Activated CD4-positive, CD25-positive, alpha-beta regulatory T cell (primary cell): ENCODE data around the gene B3GNT4.
"Not testable (repeated sequence)": the region's sequence is repeated elsewhere in the genome, so short reads cannot be mapped to it uniquely, and the experiment has no call there.

Source experiments
- DNase-seq, 4 experiments: peaks; one replicate each; lab custom pipeline; 2025; lab: John Stamatoyannopoulos, UW

The B3GNT4 gene

DNA sequence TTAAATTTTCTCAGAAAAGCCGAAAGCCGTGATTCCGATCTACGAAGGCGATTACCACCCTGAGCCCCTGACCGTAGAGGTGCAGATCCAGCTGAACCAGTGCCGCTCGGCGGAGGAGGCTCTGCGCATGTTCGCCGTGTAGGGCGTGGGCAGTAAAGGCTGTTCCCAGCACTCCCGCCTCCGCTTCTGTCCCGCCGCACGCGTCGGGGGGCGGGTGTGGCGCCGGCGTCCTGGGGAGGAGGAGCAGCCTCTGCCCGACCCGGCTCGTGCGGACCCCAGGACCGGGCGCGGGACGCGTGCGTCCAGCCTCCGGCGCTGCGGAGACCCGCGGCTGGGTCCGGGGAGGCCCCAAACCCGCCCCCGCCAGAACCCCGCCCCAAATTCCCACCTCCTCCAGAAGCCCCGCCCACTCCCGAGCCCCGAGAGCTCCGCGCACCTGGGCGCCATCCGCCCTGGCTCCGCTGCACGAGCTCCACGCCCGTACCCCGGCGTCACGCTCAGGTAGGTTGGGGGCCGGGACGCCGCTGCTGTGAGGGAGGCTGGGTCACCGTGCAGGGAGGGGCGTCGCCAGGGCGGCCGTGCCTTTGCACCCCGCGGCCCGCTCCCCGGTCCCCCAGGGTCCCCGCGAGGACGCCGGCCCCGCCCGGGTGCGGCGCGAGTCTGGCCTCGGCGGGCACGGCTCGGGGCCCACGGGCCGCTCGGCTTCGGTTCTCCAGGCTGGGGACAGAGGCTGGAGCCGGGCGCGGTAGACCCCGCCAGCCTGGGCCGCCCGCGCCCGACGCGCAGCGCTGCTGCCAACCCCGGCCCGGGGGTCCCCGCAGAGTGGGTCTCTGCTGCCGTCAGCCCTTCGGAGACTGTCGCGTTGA, at the start of gene B3GNT4:
Gene B3GNT4 (plus strand): TSS at position 409 of the 866 bp plus-strand sequence. CDS start 910 bp downstream, outside the sequence.
- DNase-seq = peak in 3 of 4 experiments; percentile 27 to 39 (median 39)

DNA sequence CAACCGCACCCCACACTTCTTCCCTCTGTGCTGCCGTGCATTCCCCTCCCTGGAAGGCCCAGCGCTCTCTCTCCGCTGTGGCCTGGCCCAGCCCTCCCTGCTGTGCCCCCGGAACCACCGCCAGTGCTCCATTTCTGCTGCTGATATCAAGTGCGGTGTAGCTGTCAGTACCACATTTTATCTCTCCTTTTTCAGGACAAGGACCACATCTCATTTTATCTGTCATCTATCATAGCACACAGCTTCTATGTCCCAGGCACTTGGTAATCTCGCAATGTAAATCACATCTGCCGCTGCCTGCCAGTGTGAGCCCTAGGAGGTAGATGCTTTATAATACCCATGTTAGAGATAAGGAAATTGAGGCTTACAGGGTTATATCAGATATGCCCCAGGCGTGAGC, 47.8 kb upstream of the B3GNT4 start:
- DNase-seq = no peak

DNA sequence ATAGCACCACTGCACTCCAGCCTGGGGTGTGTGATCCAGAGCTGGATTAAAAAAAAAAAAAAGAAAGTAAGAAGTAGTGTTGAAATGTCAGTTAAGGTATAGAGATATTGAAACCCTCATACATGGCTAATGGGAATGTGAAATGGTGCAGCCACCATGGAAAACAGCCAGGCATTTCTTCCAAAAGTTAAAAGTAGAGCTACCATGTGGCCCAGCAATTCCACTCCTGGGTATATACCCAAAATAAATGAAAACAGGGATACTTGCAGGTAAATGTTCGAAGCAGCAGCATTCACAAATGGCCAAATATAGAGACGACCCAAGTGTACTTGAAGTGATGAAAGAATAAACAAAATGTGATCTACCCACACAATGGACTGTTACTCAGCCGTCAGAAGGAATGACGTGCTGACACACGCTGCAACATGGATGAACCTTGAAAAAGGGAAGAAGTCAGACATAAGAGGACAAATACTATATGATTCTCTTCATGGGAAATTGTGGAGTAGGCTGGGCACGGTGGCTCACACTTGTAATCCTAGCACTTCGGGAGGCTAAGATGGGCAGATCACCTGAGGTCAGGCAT, 44.7 kb upstream of the B3GNT4 start:
- DNase-seq = no peak

DNA sequence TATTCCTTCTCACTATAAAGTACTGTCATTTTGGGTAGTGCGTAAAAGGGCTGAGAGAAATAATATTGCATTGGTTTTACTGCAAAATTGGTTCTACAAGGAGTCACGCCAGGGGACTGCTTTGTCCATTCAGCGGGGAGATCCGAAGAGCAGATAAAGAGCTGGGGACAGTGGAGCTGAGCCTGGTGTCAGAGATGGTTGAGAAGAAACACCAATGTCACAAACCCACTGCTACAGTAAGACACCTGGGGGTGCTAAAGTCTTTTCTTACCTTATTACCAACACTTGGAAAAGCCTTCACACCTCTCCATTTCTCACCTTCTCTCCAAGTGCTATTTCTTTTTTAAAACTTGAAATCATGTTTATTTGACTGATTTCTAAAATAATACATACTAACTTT, 43.6 kb upstream of the B3GNT4 start:
- DNase-seq = no peak

DNA sequence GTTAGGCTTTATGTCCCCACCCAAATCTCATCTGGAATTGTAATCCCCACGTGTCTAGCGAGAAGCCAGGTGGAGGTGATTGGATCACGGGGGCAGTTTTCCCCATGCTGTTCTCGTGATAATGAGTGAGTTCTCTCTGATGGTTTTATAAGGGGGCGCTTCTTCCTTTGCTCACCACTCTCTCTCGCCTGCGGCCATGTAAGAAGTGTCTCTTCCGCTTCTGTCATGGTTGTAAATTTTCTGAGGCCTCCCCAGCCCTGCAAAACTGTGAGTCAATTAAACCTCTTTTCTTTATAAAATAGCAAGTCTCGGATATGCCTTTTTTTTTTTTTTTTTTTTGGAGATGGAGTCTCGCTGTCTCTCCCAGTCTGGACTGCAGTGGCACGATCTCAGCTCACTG, 42.7 kb upstream of the B3GNT4 start:
- no peak for DNase-seq

DNA sequence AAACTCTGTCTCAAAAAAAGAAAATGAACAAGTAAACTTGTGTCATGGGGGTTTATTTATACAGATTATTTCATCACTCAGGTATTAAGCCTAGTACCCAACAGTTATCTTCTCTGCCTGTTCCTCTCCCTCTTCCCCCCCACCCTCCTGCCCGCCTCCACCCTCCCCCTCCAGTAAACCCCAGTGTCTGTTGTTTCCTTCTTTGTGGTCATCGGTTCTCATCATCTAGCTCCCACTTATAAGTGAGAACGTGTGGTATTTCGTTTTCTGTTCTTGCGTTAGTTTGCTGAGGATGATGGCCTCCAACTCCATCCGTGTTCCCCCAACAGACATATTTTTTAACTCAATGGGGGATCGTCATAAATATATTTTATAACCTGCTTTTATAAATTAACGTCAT, 41.8 kb upstream of the B3GNT4 start:
- DNase-seq = no peak

DNA sequence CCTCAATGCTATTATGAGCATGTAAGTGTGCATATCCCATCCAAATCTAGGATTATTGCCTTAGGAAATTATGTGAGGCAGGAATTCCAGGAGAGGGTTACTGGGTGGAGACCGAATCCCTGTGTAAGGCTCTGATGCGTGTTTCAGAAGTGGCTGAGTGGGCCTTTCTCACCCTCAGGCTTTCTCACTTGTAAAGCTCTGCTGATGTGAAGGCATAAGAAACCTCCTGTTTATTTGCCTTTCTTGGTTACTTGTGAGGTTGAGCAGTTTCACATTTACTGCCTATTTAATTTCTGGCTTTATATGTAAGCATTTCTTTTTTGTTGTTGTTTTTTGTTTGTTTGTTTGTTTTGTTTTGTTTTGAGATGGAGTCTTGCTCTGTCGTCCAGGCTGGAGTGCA, 40.5 kb upstream of the B3GNT4 start:
- DNase-seq = no peak

DNA sequence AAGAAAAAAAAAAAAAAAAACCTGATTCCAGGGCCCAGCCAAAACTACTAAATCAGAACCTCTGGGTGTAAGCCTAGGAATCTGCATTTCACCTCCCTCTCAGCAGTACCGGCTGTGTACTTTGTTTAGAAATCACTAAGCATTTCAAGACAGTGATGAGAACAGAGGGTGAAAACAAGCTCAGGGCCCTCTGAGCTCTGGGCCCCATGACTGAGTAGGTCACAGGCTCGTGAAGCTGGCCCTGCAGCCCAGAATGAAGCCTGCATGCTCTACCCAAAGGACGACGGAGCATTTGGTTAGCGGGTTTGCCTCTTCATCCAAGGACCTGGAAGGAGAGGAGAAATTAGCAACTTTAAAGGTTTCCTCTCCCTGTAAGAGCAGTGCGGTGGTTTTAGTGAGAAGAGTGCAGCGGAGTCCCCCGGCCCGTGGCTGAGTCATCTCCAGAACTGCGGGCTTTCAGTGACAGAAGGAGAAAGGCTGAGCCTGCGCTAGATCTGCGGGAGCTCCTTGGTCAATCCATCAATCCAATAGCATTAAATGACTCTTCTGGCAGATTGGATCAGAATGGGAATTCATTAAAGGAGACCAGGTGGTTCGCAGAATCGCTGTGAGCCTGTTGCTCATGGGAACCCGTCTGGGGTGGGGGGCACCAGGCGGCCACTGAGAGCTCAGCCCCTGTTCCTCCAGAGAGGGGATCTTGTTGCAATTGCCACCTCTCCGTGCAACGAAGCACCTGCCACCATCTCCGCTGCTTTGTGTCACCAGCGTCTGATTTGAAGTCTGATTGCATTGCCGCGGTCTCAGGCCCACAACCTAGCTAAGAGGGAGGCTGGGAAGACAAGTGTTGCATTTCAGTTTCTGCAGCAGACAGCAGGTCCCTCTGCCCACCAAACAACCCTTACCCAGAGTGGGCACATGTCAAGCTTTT, 36.8 kb upstream of the B3GNT4 start:
- DNase-seq = no peak

DNA sequence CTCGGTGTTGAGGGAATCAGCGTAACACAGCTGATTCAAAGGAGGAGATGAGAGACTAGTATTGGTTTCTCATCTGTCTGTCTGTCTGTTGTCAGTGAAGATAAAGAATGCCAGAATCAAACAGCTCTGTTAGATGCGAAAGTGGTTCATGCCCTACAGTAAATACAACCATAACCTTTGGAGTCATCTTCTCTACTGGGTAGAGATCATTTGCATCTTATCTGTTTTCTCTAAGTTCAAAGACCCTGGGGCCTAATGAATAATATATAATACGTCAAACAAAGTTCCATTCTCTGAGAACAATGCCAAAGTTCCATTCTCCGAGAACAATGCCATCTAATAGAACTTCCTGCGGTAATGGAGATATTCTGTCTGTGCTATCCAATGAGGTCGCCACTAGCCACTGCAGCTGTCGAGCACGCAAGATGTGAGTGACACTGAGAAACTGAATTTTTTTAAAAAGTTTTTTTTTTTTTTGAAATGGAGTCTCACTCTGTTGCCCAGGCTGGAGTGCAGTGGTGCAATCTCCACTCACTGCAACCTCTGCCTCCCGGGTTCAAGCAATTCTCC, 36.1 kb upstream of the B3GNT4 start:
- DNase-seq = no peak

DNA sequence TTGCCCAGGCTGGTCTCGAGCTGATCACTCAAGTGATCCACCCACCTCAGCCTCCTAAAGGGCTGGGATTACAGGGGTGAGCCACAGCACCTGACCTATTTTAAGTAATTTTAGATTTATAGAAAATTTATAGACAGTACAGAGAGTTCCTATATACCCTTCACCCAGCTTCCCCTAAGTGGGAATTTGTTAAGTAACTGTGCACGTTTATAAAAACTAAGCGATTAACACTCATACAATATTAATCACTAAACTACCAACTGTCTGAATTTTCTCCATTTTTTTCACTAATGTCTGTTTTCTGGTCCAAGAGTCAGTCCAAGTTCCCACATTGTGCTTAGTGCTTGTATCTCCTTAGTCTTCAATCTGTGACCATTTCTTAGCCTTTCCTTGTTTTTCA, 35.0 kb upstream of the B3GNT4 start:
- no peak for DNase-seq

DNA sequence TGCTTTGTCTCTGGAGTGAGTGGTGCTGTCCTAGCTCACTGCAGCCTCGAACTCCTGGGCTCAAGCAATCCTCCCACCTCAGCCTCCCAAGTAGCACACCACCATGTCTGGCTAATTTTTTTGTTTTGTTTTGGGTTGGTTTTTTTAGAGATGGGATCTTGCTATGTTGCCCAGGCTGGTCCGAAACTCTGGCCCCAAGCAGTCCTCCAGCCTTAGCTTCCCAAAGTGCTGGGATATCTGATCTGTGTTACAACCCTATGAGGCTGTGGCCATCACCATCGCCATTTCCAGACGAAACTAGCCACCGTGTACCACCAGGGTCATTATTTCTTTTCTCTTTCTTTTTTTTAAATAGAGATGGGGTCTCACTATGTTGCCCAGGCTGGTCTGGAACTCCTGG, 32.1 kb upstream of the B3GNT4 start:
- no peak for DNase-seq

DNA sequence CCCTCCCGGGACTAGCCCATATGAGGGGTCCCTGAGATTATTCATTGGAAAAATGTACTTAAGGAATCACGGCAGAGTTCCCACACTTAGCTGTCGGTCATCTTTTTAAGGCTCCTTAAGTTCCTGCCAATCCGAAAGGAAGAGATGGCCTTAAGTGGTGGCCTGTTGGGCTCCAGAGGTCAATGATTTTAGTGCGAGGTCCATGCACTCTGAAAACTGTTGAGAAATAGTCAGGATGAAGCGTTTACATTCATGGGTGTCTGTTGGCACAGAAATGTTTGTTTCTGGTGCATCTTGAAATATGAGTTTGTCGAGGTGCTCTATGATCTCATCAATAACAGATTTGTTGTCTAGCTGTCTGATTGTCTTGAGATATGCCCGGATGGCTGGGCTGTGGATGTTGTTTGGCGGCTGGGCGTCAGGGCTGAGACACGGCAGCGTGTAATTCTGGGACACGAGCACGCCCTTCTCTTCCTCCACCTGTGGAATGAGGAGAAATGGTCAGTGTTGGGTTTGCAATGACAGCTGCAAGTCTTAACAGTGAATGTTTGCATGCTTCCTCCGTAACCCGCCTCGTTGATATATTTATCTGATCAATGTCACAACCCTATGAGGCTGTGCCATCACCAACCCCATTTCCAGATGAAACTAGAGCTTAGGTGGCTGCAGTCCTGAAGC, 31.1 kb upstream of the B3GNT4 start:
- DNase-seq = no peak

DNA sequence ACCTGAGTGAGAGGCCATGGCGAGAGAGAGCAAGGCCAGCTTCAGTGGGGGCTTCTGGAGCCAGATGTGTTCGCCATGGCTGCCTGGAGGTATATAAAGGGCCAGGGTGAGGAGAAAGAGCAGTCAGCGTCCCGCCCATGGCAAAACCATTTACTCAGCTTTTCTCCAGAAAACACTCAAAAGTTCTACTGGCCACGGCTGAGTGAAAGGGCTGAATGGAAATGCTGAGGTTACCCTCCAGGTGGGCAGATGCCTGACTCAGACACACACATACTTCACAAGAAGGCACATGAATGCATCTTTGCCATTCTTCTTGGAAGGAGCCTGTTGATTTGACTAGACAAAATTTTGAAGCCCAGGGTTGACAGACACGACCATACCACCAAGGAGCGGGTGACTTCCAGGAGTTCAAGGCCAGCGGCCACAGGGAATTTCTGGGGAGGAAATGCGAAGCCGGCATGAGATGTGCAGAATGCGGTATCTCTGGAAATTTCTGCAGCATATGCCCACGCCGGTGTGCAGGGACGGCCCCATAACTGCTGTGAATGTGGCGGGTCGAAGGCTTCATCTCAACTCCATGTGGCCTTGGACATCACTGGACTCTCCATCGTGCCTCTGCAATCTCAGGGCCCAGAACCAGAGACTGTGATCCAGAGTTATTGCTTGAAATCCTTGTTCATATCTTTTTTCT, 29.2 kb upstream of the B3GNT4 start, which contains the start of gene IL31:
Gene IL31 (minus strand): TSS at position 67 of the 691 bp plus-strand sequence. CDS start 49 bp downstream, at position 18.
- no peak for DNase-seq

DNA sequence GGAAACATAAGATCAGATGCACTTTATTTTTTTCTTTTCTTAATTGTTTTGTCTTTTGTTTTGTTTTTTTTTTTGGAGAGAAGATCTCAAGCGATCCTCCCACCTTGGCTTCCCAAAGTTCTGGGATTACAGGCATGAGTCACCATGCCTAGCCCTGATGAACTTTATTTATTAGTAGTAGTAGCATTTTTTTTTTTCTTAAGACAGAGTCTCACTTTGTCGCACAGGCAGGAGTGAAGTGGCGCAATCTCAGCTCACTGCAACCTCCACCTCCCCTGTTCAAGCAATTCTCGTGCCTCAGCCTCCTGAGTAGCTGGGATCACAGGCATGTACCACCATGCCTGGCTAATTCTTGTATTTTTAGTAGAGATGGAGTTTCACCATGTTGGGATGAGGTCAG, 27.0 kb upstream of the B3GNT4 start:
- not testable (repeated sequence) for DNase-seq

DNA sequence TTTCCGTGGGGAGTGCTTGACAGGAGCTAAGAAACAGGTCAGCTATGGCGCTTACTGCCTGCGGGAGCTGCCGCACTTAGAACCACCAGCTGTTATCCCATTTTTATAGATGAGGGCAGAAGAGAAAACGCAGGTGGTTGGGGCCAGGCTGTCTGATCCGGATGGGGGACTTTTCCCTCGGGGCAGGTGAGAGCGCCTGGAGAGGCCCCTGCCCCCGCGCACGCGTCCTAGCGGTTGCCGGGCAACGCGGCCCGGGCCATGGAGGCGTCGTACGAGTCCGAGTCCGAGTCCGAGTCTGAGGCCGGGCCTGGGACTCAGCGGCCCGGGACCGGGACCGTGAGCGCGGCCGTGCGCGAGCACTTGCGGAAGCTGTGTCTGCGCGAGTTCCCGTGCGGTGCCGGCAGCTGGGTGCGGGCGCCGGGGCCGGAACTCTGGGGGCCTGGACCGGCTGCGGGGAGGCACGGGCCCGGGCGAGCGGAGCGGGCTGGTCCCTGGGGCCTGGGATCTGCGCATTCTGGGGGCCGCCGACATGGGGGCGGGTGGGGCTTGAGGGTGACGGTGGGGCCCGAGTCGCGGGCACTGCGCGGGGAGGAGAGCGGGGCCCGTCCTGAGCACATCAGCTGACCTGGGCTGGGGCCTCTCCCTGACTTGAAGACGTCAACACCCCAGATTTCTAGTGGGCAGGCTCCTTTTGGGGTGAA, 20.5 kb upstream of the B3GNT4 start, which contains the start of gene LRRC43:
Gene LRRC43 (plus strand): TSS at position 237 of the 701 bp plus-strand sequence. CDS start 22 bp downstream, at position 259.
- DNase-seq = no peak

DNA sequence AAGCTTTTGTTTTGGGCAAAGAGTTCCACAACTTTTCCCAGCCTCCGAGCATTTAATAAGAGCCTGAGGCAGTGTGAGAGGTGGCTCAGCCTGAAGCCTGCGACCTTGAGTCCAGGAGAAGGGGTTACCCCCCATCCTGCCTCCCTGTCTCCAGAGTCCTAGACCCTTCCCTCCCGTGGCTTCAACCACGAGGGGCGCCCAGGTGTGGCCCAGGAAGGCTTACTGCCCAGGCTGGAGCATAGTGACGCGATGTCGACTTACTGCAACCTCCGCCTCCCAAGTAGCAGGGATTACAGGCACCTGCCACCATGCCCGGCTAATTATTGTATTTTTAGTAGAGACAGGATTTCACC, 19.9 kb upstream of the B3GNT4 start:
- DNase-seq = no peak

DNA sequence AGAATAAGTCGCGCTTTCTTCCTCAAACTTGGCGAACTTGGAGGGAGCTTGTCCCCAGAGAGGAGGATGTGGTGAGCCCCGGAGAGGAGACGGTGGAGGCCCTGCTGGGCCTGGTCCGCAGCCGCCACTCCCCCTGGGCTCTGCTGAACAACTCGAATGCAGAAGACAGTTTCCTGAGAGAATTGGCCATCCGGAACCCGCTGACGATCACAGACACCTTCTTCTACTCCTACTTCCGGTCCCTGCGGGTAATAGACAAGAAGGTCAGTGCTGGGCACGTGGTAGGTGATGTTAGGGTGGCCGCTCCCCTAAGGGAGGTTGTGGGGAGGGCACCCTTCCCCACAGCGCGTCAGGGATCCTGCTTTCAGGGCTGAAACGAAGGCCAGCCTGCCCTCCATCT, 19.0 kb upstream of the B3GNT4 start:
- DNase-seq = no peak

DNA sequence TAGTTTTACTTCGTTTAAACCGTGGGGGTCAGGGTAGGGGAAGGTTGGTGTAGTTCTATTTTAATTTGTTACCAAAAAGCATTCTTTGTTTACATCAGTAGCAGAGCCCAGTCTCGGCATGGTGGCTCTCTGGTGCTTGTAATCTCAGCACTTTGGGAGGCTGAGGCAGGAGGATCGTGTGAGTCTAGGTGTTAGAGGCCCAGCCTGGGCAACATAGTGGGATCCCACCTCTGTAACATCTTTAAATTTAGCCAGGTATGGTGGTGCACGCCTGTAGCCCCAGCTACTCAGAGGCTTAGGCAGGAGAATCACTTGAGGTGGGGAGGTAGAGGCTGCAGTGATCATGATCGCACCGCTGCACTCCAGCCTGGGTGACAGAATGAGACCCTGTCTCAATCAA, 18.4 kb upstream of the B3GNT4 start:
- DNase-seq = no peak

DNA sequence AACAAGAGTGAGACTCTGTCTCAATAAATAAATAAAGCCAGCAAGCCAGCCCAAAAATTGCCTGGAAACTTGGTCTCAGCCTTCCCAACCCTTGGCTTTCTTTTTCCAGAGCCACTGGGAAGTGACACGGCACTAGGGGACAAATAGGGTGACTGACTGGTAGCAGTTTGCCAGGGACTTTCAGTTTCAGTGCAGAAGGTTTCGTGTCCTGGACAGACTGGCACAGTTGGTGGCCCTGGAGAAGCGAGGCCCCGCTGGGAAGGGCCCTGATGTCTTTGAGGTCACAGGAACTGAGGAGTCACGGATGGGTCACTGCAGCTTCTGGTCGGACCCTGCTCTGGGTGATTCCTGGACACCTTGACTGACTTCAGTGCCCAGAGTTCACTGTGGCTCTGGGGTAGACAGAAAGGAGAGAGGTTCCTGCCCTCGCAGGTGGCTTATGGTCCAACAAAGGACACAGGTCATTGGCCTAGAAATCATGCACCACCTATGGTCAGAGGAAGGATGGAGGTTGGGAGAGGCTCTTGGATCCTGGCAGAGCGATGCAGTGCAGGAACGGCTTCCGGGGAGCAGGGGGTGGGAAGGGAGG, 17.9 kb upstream of the B3GNT4 start:
- no peak for DNase-seq

DNA sequence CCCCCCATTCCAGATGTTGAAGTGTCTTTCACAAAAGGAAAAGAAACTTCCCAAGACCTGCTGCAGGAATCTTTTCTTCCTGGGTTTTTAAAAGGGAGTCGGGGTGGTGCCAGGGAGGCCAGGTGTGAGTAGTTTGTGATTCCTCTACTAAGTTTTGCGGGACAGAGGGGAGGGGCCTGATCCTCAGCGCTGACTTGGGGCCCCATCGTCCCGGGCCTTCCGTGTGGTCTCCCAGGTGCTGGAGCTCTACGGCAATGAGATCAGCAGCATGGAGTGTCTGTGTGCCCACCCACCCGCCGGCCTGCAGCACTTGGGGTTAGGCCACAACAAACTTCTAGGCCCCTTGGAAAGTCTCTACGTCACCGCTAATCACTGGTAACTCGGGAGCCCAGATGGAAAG, 16.0 kb upstream of the B3GNT4 start:
- no peak for DNase-seq
